K562 (cell line): Measurements from ENCODE around the gene ATP5PB. TPM values are rescaled to one million over a fixed set of nuclear protein-coding genes. Genes with fewer than 3 reads are reported as not detected.

Source experiments
- ATAC-seq: fragments of 200-7000 bp; cut with Tn5 transposase; 3 replicates; pipeline ENCODE4 v1.9.1; 2020; ENCODE audit warnings: moderate library complexity
- BruUV-seq: library from RNA; stranded (reverse); fragments of 400-500 nt; replicated peaks from 2 replicates; lab custom pipeline; 2021; lab: Mats Ljungman, UMichigan
- CTCF ChIA-PET: fragments of 300-600 bp; formaldehyde crosslinking; extraction: SDS; loops from one replicate; lab custom pipeline; 2021; ENCODE audit warnings: low intra/inter-chr PET ratio; lab: Yijun Ruan, JAX
- POLR2A ChIA-PET: fragments of 300-600, 350-650 bp; sonication (Branson Sonifier 250); formaldehyde crosslinking; extraction: SDS; loops from one replicate; lab custom pipeline; 2021; ENCODE audit warnings: antibody characterized with exemption, inconsistent platforms; lab: Yijun Ruan, JAX
- DNase-seq, 4 experiments: peaks; one replicate each; pipeline versions ENCODE4 v3.0.0 to v3.0.0-alpha.2; 2011 to 2018; ENCODE audit warnings: low spot score in 3 of 4, mixed read lengths in 3 of 4; ENCODE audit errors: extremely low read depth in 1 of 4
- FAIRE-seq: peaks from 2 replicates; lab custom pipeline; 2011; peaks lifted over from hg19 to GRCh38; lab: Jason Lieb, UNC
- H2AFZ ChIP-seq: 2 replicates; pipeline ENCODE4 v1.6.0; 2011; ENCODE audit warnings: low read depth, low read length, control low read depth, inconsistent platforms
- H3K27ac ChIP-seq: fragments of 200-600 bp; 3 replicates; pipeline ENCODE4 v1.8.0; 2011; ENCODE audit warnings: low read depth, mild to moderate bottlenecking, control low read depth, inconsistent platforms, low read length, moderate library complexity, mixed read lengths; ENCODE audit errors: extremely low read depth
- H3K27me3 ChIP-seq, 2 experiments: fragments of 300-600 bp in 1 of 2; 2 replicates in 1 of 2; 3 replicates in 1 of 2; pipeline versions ENCODE4 v1.6.0 to v1.8.0; 2011; ENCODE audit warnings: inconsistent platforms in 2 of 2, low read length in 2 of 2, mild to moderate bottlenecking in 1 of 2, mixed read lengths in 1 of 2, moderate library complexity in 1 of 2; ENCODE audit not compliant: control insufficient read depth in 2 of 2, insufficient read depth in 2 of 2
- H3K36me3 ChIP-seq: fragments of 300-600 bp; 3 replicates; pipeline ENCODE4 v1.8.0; 2011; ENCODE audit warnings: mild to moderate bottlenecking, low read length, inconsistent platforms; ENCODE audit not compliant: control insufficient read depth, insufficient read depth
- H3K4me1 ChIP-seq, 2 experiments: fragments of 200-600 bp in 1 of 2; replicated peaks in 1 of 2; 2 replicates in 1 of 2; 3 replicates in 1 of 2; pipeline versions ENCODE4 v1.5.1 to v1.8.0; 2011; ENCODE audit warnings: inconsistent platforms in 2 of 2, low read length in 2 of 2, mild to moderate bottlenecking in 1 of 2, mixed read lengths in 1 of 2, moderate library complexity in 1 of 2; ENCODE audit not compliant: control insufficient read depth in 2 of 2, insufficient read depth in 2 of 2
- H3K4me2 ChIP-seq: 2 replicates; pipeline ENCODE4 v1.6.1; 2011; ENCODE audit warnings: low read length, control low read depth, inconsistent platforms, mixed read lengths; ENCODE audit not compliant: insufficient read depth
- H3K4me3 ChIP-seq: fragments of 200-600 bp; sonication (generic), shearing (Covaris generic); 2 replicates; pipeline ENCODE4 v1.5.1; 2016; ENCODE audit warnings: control low read depth, inconsistent platforms
- H3K79me2 ChIP-seq: fragments of 200-600 bp; 3 replicates; pipeline ENCODE4 v1.8.0; 2011; ENCODE audit warnings: low read length, inconsistent platforms; ENCODE audit not compliant: control insufficient read depth, insufficient read depth
- H3K9ac ChIP-seq, 2 experiments: 2 replicates each; pipeline versions ENCODE4 v1.6.0 to v1.6.1; 2011; ENCODE audit warnings: low read depth in 2 of 2, low read length in 2 of 2, control low read depth in 1 of 2, inconsistent platforms in 1 of 2, mild to moderate bottlenecking in 1 of 2, mixed read lengths in 1 of 2; ENCODE audit not compliant: insufficient read depth in 1 of 2
- H3K9me1 ChIP-seq: one replicate; pipeline ENCODE4 v1.6.0; 2011; ENCODE audit warnings: inconsistent platforms, mild to moderate bottlenecking, low read length, moderate library complexity; ENCODE audit not compliant: control insufficient read depth, insufficient read depth
- H3K9me3 ChIP-seq: replicated peaks from 2 replicates; pipeline ENCODE4 v1.5.1; 2011; ENCODE audit warnings: low read depth, low read length, inconsistent platforms; ENCODE audit not compliant: control insufficient read depth, insufficient read depth
- H4K20me1 ChIP-seq: replicated peaks from 2 replicates; pipeline ENCODE4 v1.6.1; 2011; ENCODE audit warnings: low read length, inconsistent platforms, mixed read lengths; ENCODE audit not compliant: control insufficient read depth, insufficient read depth
- ARID1B ChIP-seq: fragments of 450-650 bp; IDR thresholded peaks from 2 replicates; pipeline ENCODE4 v1.6.1; 2016; ENCODE audit warnings: antibody characterized with exemption, mild to moderate bottlenecking, inconsistent platforms
- CBFA2T3 ChIP-seq: fragments of 450-650 bp; IDR thresholded peaks from 2 replicates; pipeline ENCODE4 v1.6.1; 2017
- FOSL1 ChIP-seq: fragments of 200-800 bp; sonication (Bioruptor generic); conservative IDR thresholded peaks from 2 replicates; pipeline ENCODE4 v1.6.1; 2016; ENCODE audit warnings: missing genetic modification characterization, missing compliant biosample characterization
- MEIS2 ChIP-seq: fragments of 450-650 bp; IDR thresholded peaks from 2 replicates; pipeline ENCODE4 v1.6.1; 2014; ENCODE audit warnings: mild to moderate bottlenecking; ENCODE audit not compliant: partially characterized antibody
- RBM25 ChIP-seq: fragments of 200-400 bp; formaldehyde crosslinking; IDR thresholded peaks from 2 replicates; pipeline ENCODE4 v1.6.1; 2018; ENCODE audit warnings: low read length, low read depth, moderate library complexity; ENCODE audit not compliant: severe bottlenecking
- TAL1 ChIP-seq: fragments of 450-650 bp; IDR thresholded peaks from 2 replicates; pipeline ENCODE4 v1.6.1; 2016; ENCODE audit warnings: mild to moderate bottlenecking
- TCF3 ChIP-seq: sonication (generic); formaldehyde crosslinking; IDR thresholded peaks from 2 replicates; pipeline ENCODE4 v1.4.0; 2020; ENCODE audit warnings: mild to moderate bottlenecking, missing genetic modification reagents
- WGBS: fragments of 100-300 bp; shearing (Covaris generic); methylation state at CpG from one replicate; pipeline ENCODE4 v1.1.6; 2016; ENCODE audit warnings: low coverage, mixed read lengths; ENCODE audit not compliant: insufficient coverage; ENCODE audit errors: missing lambda C conversion rate; 5-methylcytosine and 5-hydroxymethylcytosine counted together
- in situ Hi-C: fragments of 300-500 bp; cut with MboI; formaldehyde crosslinking; loops from 4 replicates; pipeline ENCODE4 v1.15.0; 2018; ENCODE audit warnings: inconsistent platforms, mixed read lengths
- intact Hi-C: fragments of 100-400 bp; cut with micrococcal nuclease; formaldehyde crosslinking; loops from 2 replicates; pipeline ENCODE4 v1.14.2; 2022
- polyA plus RNA-seq, 8 experiments: library from polyadenylated mRNA; depleted of rRNA in 4 of 8; stranded (reverse) in 5 of 8; unstranded in 3 of 8; fragments of >200 nt; fragmentation: Nextera tagmentation in 2 of 8; fragmentation: Illumina TruSeq in 1 of 8; extraction: Ambion mirVana in 2 of 8; extraction: Trizol in 1 of 8; gene quantifications; 2 replicates each; pipeline versions ENCODE4 v1.2.1 to v1.2.3, GENCODE V29; 2011 to 2014; ENCODE audit warnings: inconsistent platforms in 1 of 8, missing spikeins in 1 of 8
- total RNA-seq, 7 experiments: library from RNA; depleted of rRNA in 6 of 7; stranded (reverse); fragments of >200 nt in 6 of 7; fragmentation: Illumina TruSeq in 2 of 7; extraction: Trizol in 2 of 7; gene quantifications; 2 replicates each; pipeline versions ENCODE4 v1.2.1 to v1.2.3, GENCODE V29; 2011 to 2021; ENCODE audit warnings: low replicate concordance in 1 of 7
- TF ChIP-seq, protein P1 (sequence below), 3 experiments: IDR thresholded peaks in 2 of 3; conservative IDR thresholded peaks in 1 of 3; 2 replicates each; pipeline ENCODE4 v1.5.1; 2011 to 2012; ENCODE audit warnings: low read length in 3 of 3, mild to moderate bottlenecking in 3 of 3, control low read depth in 2 of 3, improper control_type of control experiment in 1 of 3, inconsistent platforms in 1 of 3, low read depth in 1 of 3, mixed read lengths in 1 of 3, moderate library complexity in 1 of 3; ENCODE audit not compliant: insufficient read depth in 2 of 3
- TF ChIP-seq, protein P2 (sequence below): fragments of 250-450 bp; sonication (Bioruptor Pico); IDR thresholded peaks from 2 replicates; pipeline ENCODE4 v1.8.0; 2021; ENCODE audit warnings: moderate library complexity, mild to moderate bottlenecking, inconsistent platforms
- TF ChIP-seq, protein P3 (sequence below), 2 experiments: fragments of 450-650 bp in 1 of 2; sonication (generic) in 1 of 2; formaldehyde crosslinking in 1 of 2; IDR thresholded peaks in 1 of 2; conservative IDR thresholded peaks in 1 of 2; 2 replicates each; pipeline versions ENCODE4 v1.6.1 to v1.8.1; 2016 to 2023; ENCODE audit warnings: mild to moderate bottlenecking in 2 of 2, moderate library complexity in 2 of 2, inconsistent platforms in 1 of 2, missing genetic modification reagents in 1 of 2
- TF ChIP-seq, protein P4 (sequence below): fragments of 450-650 bp; conservative IDR thresholded peaks from 2 replicates; pipeline ENCODE4 v1.6.1; 2016; ENCODE audit warnings: missing genetic modification characterization, low read depth, mild to moderate bottlenecking, missing compliant biosample characterization, moderate library complexity

Gene ATP5PB
- total and polyA plus RNA-seq, 9 of the 15 experiments (the other 6 are each of a cell fraction or from before 2014, with no cell fraction given), result 651 to 2,735 (median 1,061) TPM

DNA sequence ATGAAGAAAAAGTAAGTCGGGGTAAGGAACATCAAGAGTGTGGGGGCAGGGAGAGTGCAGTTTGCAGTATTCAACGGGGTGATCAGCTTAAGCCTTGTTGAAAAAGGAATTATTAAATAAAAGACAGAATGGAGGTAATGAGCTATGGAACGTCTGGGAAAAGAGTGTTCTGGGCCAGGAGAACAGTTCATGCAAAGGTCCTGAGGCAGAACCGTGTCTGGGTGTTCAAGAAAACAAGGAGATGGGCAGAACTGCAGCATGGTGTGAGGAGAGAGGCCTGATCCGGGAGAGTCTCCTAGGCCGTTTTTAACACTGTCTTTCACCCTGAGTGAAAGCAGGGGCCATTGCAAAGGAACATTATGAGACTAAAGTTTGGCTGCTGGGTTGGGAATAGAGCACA lies 42.0 kb upstream of the ATP5PB start:
- ChIA-PET POLR2A (no interaction called here), CTCF (no interaction called here)
- WGBS, result 2% methylated on average over 6 of the region's 6 CpGs
- Histone ChIP-seq H3K9me1 (no peaks in the 10 kb centered on the region), H4K20me1 (no peaks in the 10 kb centered on the region), H3K4me2 (no peak overlapping the region), H3K27ac (no peak overlapping the region), H3K4me1 (no peaks in the 10 kb centered on the region), H3K9ac (no peak overlapping the region), H2AFZ (no peak overlapping the region), H3K36me3 (no peaks in the 10 kb centered on the region), H3K27me3 (peaks cover 24 to 38% of the 10 kb centered on the region in 2 experiments; a peak in 4 of 5 replicates), H3K9me3 (no peaks in the 10 kb centered on the region), H3K79me2 (no peaks in the 10 kb centered on the region), H3K4me3 (no peak overlapping the region)
- intact Hi-C loops (no loop called here), in situ Hi-C loops (no loop called here)
- DNase-seq (no peak), FAIRE-seq (no peak), ATAC-seq (no peak)
- TF ChIP-seq RBM25, result peak; percentile 10
- TF ChIP-seq, protein P1, sequence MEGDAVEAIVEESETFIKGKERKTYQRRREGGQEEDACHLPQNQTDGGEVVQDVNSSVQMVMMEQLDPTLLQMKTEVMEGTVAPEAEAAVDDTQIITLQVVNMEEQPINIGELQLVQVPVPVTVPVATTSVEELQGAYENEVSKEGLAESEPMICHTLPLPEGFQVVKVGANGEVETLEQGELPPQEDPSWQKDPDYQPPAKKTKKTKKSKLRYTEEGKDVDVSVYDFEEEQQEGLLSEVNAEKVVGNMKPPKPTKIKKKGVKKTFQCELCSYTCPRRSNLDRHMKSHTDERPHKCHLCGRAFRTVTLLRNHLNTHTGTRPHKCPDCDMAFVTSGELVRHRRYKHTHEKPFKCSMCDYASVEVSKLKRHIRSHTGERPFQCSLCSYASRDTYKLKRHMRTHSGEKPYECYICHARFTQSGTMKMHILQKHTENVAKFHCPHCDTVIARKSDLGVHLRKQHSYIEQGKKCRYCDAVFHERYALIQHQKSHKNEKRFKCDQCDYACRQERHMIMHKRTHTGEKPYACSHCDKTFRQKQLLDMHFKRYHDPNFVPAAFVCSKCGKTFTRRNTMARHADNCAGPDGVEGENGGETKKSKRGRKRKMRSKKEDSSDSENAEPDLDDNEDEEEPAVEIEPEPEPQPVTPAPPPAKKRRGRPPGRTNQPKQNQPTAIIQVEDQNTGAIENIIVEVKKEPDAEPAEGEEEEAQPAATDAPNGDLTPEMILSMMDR (IDR thresholded peaks at IDR 0.05 in 2 of 3, conservative IDR thresholded peaks at IDR 0.05 in 1 of 3; ENCODE audit: insufficient read depth in 2 of 3, low read depth in 1 of 3, low read length in 3 of 3), result no peak
- no TSS peak for BruUV-seq

DNA sequence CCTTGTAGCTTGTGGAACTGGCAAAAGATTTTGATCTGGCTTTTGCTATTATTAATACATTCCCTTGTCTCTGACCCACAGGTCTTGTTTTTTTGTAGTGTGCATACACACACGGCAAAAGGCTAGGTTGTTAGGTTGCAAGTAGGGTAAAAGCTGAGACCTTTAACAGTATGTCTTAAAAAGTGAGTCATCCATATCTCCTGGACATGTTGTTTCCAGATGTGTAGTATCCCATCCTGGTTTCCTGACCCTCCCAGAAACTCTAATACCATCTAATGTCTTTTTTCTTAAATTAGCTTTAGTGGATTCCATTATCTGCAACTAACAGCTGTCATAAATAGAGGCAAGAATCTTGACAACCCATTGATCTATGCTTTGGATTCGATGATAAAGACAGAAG lies 36.4 kb upstream of the ATP5PB start:
- no peaks in the 10 kb centered on the region for H3K4me1 ChIP-seq
- intact Hi-C loops, result no loop called here
- H4K20me1 ChIP-seq, result no peaks in the 10 kb centered on the region
- H3K4me3 ChIP-seq, result no peak overlapping the region
- ChIA-PET POLR2A (interaction anchor here (1.1 to 2.8 kb wide), 3 partner anchors 9 to 15 kb away, joined by 3 to 11 read pairs (median 4); partner anchors contain the start of gene OVGP1), CTCF (no interaction called here)
- no peak overlapping the region for H2AFZ ChIP-seq
- H3K27me3 ChIP-seq, result peaks cover 2 to 17% of the 10 kb centered on the region in 2 experiments; a peak in 1 of 5 replicates
- WGBS, result 0% methylated on average over 2 of the region's 2 CpGs
- no peaks in the 10 kb centered on the region for H3K79me2 ChIP-seq
- in situ Hi-C loops, result no loop called here
- H3K9me3 ChIP-seq, result no peaks in the 10 kb centered on the region
- ATAC-seq (no peak), FAIRE-seq (no peak), DNase-seq (peak in 1 of 4 experiments; percentile 12)
- H3K27ac ChIP-seq, result no peak overlapping the region
- H3K9ac ChIP-seq, result no peak overlapping the region
- H3K4me2 ChIP-seq, result no peak overlapping the region
- no TSS peak for BruUV-seq
- H3K36me3 ChIP-seq, result no peaks in the 10 kb centered on the region
- H3K9me1 ChIP-seq, result no peaks in the 10 kb centered on the region
- TF ChIP-seq, protein P2, sequence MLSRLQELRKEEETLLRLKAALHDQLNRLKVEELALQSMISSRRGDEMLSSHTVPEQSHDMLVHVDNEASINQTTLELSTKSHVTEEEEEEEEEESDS (CRISPR knock-in tag), result no peak
- TF ChIP-seq ARID1B, result 0 out of 2 replicates have a peak, but pooled peaks have one; percentile 40
- TF ChIP-seq, protein P3, sequence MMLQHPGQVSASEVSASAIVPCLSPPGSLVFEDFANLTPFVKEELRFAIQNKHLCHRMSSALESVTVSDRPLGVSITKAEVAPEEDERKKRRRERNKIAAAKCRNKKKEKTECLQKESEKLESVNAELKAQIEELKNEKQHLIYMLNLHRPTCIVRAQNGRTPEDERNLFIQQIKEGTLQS (IDR thresholded peaks at IDR 0.05), result peak; percentile 35; the same call in 1 of the 2 replicates
- TF ChIP-seq, protein P3 (CRISPR knock-in tag; conservative IDR thresholded peaks at IDR 0.05), result no peak
- TF ChIP-seq, protein P4, sequence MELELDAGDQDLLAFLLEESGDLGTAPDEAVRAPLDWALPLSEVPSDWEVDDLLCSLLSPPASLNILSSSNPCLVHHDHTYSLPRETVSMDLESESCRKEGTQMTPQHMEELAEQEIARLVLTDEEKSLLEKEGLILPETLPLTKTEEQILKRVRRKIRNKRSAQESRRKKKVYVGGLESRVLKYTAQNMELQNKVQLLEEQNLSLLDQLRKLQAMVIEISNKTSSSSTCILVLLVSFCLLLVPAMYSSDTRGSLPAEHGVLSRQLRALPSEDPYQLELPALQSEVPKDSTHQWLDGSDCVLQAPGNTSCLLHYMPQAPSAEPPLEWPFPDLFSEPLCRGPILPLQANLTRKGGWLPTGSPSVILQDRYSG (tag), result no peak
- TF ChIP-seq CBFA2T3, result peak; percentile 39
- TF ChIP-seq FOSL1 (tag), result peak; percentile 81
- peak; percentile 28 for TF ChIP-seq MEIS2
- peak; percentile 79 for TF ChIP-seq TCF3 (CRISPR knock-in tag)
- 0 out of 2 replicates have a peak, but pooled peaks have one; percentile 24 for TF ChIP-seq TAL1
